Spleen (tissue), 11 donors: ENCODE measurements around the gene EYS. TPM values are rescaled to one million over a fixed set of nuclear protein-coding genes. Genes with fewer than 3 reads are reported as not detected.

Source experiments
- DNase-seq: peaks from one replicate; pipeline ENCODE4 v3.0.0-alpha.2; 2020
- H3K27ac ChIP-seq, 8 donors: fragments of 200-600 bp; sonication (generic) in 7 of 8; 1 replicate in 4 of 8; 2 replicates in 4 of 8; pipeline versions ENCODE4 v1.5.0 to v1.8.0; 2016 to 2021; ENCODE audit warnings: inconsistent platforms in 4 of 8, mild to moderate bottlenecking in 4 of 8, moderate library complexity in 1 of 8
- H3K27me3 ChIP-seq, 7 donors: fragments of 200-600 bp; sonication (generic) in 6 of 7; replicated peaks in 1 of 7; 1 replicate in 4 of 7; 2 replicates in 3 of 7; pipeline versions ENCODE4 v1.5.0 to v1.8.0; 2016 to 2021; ENCODE audit warnings: inconsistent platforms in 3 of 7, mild to moderate bottlenecking in 1 of 7
- H3K36me3 ChIP-seq, 6 donors: fragments of 200-600 bp; sonication (generic) in 5 of 6; 1 replicate in 4 of 6; 2 replicates in 2 of 6; pipeline versions ENCODE4 v1.5.0 to v1.8.0; 2016 to 2021; ENCODE audit warnings: inconsistent platforms in 2 of 6
- H3K4me1 ChIP-seq, 6 donors: fragments of 200-600 bp; sonication (generic) in 5 of 6; 1 replicate in 3 of 6; 2 replicates in 3 of 6; pipeline versions ENCODE4 v1.5.0 to v1.8.0; 2016 to 2021; ENCODE audit warnings: inconsistent platforms in 3 of 6
- H3K4me3 ChIP-seq, 8 donors: fragments of 200-600 bp; sonication (generic) in 7 of 8; 1 replicate in 4 of 8; 2 replicates in 4 of 8; pipeline versions ENCODE4 v1.5.0 to v1.8.0; 2016 to 2021; ENCODE audit warnings: inconsistent platforms in 4 of 8, mild to moderate bottlenecking in 4 of 8, moderate library complexity in 2 of 8
- H3K9me3 ChIP-seq, 8 donors: fragments of 200-600 bp; sonication (generic) in 7 of 8; 1 replicate in 4 of 8; 2 replicates in 4 of 8; pipeline versions ENCODE4 v1.5.0 to v1.8.0; 2016 to 2021; ENCODE audit warnings: inconsistent platforms in 4 of 8
- POLR2A ChIP-seq, 3 donors: fragments of 450-650 bp; IDR thresholded peaks; one replicate each; pipeline ENCODE4 v1.5.1; 2017; ENCODE audit warnings: antibody characterized with exemption in 3 of 3, mild to moderate bottlenecking in 1 of 3
- POLR2AphosphoS5 ChIP-seq, 3 donors: sonication (generic); formaldehyde crosslinking; IDR thresholded peaks; one replicate each; pipeline ENCODE4 v1.5.1; 2017; ENCODE audit warnings: antibody characterized with exemption in 3 of 3
- WGBS, 5 donors: extraction: QIAGEN DNeasy Blood & Tissue Kit in 3 of 5; methylation state at CpG; one replicate each; pipeline versions ENCODE4 v1.1.5 to v1.1.7; 2013 to 2018; 5-methylcytosine and 5-hydroxymethylcytosine counted together
- intact Hi-C: fragments of 100-400 bp; cut with DNase I; formaldehyde crosslinking; loops from one replicate; pipeline ENCODE4 v1.15.0; 2023; ENCODE audit warnings: low total_unique reads
- polyA plus RNA-seq, 3 donors: library from polyadenylated mRNA; stranded (reverse); fragments of 200-250 nt; gene quantifications; one replicate each; pipeline ENCODE4 v1.2.1, GENCODE V29; 2013
- total RNA-seq, 7 donors: library from RNA; depleted of rRNA in 3 of 7; stranded (reverse); fragments of >200 nt in 3 of 7; fragmentation: NEBNext Ultra II Directional in 4 of 7; extraction: Animal tissue kit (Norgen Biotek cat#: 25700) in 4 of 7; gene quantifications; one replicate each; pipeline versions ENCODE4 v1.1.0 to v1.2.1, GENCODE V29; 2016 to 2021
- TF ChIP-seq, protein P1 (sequence below), 11 experiments: fragments of 200-600 bp in 7 of 11; fragments of 450-650 bp in 4 of 11; sonication (generic) in 4 of 11; IDR thresholded peaks in 8 of 11; conservative IDR thresholded peaks in 3 of 11; 1 replicate in 7 of 11; 2 replicates in 4 of 11; pipeline versions ENCODE4 v1.4.0 to v1.8.0; 2016 to 2021; ENCODE audit warnings: antibody characterized with exemption in 11 of 11, inconsistent platforms in 4 of 11, mild to moderate bottlenecking in 1 of 11
- donor health status: healthy with polysubstance abuse.
- donor health status: DM: no; HTN: no; CAD: no; lungs with moderate emphysema.
- donor health status: DM: no; HTN: no; CAD: no.
- donor health status: Bipolar disorder and iron deficiency.
- donor health status: healthy.
- donor health status: DM: no; HTN: no; CAD: no.
- donor health status: DM: yes; HTN: yes; CAD: no.

The EYS gene
- total and polyA plus RNA-seq, 10 donors = under 0.01 to 0.72 (median 0.28) TPM; not detected in 5

GRCh38 chr6:64280569-64280968 lies 1426.5 kb downstream of the EYS start:
- Histone ChIP-seq H3K4me3 (no peak overlapping the region), H3K27ac (no peak overlapping the region), H3K36me3 (no peaks in the 10 kb centered on the region), H3K4me1 (no peaks in the 10 kb centered on the region), H3K27me3 (no peaks in the 10 kb centered on the region), H3K9me3 (peaks cover 0 to 7% (median 0%) of the 10 kb centered on the region in 8 donors)
- 62 to 87% (median 76%) methylated on average over 1 of the region's 1 CpG for WGBS, 5 donors
- TF ChIP-seq POLR2AphosphoS5 (IDR thresholded peaks at IDR 0.05) (no peak), POLR2A (IDR thresholded peaks at IDR 0.05) (no peak)
- TF ChIP-seq, protein P1, sequence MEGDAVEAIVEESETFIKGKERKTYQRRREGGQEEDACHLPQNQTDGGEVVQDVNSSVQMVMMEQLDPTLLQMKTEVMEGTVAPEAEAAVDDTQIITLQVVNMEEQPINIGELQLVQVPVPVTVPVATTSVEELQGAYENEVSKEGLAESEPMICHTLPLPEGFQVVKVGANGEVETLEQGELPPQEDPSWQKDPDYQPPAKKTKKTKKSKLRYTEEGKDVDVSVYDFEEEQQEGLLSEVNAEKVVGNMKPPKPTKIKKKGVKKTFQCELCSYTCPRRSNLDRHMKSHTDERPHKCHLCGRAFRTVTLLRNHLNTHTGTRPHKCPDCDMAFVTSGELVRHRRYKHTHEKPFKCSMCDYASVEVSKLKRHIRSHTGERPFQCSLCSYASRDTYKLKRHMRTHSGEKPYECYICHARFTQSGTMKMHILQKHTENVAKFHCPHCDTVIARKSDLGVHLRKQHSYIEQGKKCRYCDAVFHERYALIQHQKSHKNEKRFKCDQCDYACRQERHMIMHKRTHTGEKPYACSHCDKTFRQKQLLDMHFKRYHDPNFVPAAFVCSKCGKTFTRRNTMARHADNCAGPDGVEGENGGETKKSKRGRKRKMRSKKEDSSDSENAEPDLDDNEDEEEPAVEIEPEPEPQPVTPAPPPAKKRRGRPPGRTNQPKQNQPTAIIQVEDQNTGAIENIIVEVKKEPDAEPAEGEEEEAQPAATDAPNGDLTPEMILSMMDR (IDR thresholded peaks at IDR 0.05 in 8 of 11, conservative IDR thresholded peaks at IDR 0.05 in 3 of 11) = no peak
- intact Hi-C loops = no loop called here
- no peak for DNase-seq

DNA sequence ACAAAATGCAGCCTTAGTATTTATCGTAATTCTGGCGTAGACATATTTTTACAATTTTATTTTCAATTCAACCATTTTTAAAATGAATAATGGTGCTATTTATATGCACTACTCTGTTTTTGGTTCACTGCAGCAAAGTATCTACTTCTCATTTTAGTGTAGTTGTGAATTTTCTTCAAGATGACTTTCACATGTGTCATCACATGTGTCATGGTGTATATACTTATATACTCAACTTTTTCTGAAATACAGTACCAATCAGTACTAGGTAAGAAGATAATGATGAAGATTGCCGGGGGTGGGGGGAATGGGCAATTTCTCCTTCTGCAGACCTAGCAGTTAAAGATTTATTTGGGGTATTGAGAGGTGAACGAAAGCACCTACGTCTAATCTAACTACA lies 1436.9 kb downstream of the EYS start:
- no peaks in the 10 kb centered on the region for H3K4me1 ChIP-seq
- H3K27me3 ChIP-seq = no peaks in the 10 kb centered on the region
- H3K27ac ChIP-seq = no peak overlapping the region
- intact Hi-C loops = no loop called here
- TF ChIP-seq, protein P1 (IDR thresholded peaks at IDR 0.05 in 8 of 11, conservative IDR thresholded peaks at IDR 0.05 in 3 of 11) = no peak
- TF ChIP-seq POLR2A (IDR thresholded peaks at IDR 0.05) (no peak), POLR2AphosphoS5 (IDR thresholded peaks at IDR 0.05) (no peak)
- no peaks in the 10 kb centered on the region for H3K36me3 ChIP-seq
- 90 to 93% (median 92%) methylated on average over 5 of the region's 5 CpGs for WGBS, 5 donors
- no peak for DNase-seq
- H3K9me3 ChIP-seq = no peaks in the 10 kb centered on the region
- H3K4me3 ChIP-seq = no peak overlapping the region

DNA sequence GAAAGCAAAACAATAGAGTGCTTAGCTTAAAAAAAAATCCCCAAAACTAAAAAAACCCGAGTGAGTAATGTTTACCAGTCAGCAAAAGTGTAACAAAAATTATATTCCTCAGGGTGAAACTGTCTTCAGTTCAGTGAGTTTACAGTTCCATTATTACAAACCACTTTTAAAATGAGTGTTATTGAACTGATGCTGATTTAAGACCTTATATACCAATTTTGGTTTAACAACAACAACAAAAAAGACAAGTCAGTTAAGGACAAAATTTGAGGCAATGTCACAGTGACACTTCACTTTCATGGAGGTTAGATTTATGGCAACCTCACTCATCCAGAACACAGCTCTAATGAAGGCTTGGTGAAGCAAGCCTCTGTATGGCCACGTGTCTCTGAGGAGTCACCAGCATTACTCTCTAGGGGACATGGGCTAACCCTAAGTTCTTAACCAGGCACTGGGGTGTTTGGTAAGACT lies 1440.6 kb downstream of the EYS start:
- no peak overlapping the region for H3K27ac ChIP-seq
- H3K4me3 ChIP-seq = no peak overlapping the region
- no peak for TF ChIP-seq POLR2A (IDR thresholded peaks at IDR 0.05)
- TF ChIP-seq, protein P1 (IDR thresholded peaks at IDR 0.05 in 8 of 11, conservative IDR thresholded peaks at IDR 0.05 in 3 of 11) = no peak
- TF ChIP-seq POLR2AphosphoS5 (IDR thresholded peaks at IDR 0.05) = no peak
- no peak for DNase-seq
- no peaks in the 10 kb centered on the region for H3K9me3 ChIP-seq
- WGBS, 5 donors = 49 to 62% (median 55%) methylated on average over 2 of the region's 2 CpGs
- intact Hi-C loops = no loop called here
- H3K4me1 ChIP-seq = no peaks in the 10 kb centered on the region
- H3K36me3 ChIP-seq = no peaks in the 10 kb centered on the region
- no peaks in the 10 kb centered on the region for H3K27me3 ChIP-seq

DNA sequence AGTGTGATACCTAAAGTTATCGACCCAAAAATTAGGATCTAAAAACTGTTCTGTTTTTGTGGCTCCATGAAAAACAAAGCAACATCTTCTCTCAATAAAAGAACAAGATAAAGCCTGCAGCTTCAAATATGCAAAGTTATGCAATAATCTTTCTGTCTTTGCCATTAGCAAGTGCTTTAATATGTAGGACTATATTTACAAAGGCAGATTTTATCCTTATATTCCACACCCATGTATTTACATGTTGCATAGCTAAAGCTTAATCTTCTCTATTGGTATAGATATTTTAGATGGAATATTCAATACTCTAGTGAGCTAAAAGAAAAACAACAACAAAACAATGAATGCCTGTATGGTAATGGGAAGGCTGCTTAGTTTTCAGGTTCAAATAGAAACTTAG lies 1443.2 kb downstream of the EYS start:
- no peak for DNase-seq
- H3K27me3 ChIP-seq = no peaks in the 10 kb centered on the region
- TF ChIP-seq POLR2A (IDR thresholded peaks at IDR 0.05) = no peak
- TF ChIP-seq, protein P1 (IDR thresholded peaks at IDR 0.05 in 8 of 11, conservative IDR thresholded peaks at IDR 0.05 in 3 of 11) = no peak
- no peak for TF ChIP-seq POLR2AphosphoS5 (IDR thresholded peaks at IDR 0.05)
- H3K4me3 ChIP-seq = no peak overlapping the region
- WGBS, 5 donors = 81 to 96% (median 87%) methylated on average over 1 of the region's 1 CpG
- H3K27ac ChIP-seq = no peak overlapping the region
- H3K9me3 ChIP-seq = no peaks in the 10 kb centered on the region
- H3K36me3 ChIP-seq = no peaks in the 10 kb centered on the region
- intact Hi-C loops = no loop called here
- H3K4me1 ChIP-seq = no peaks in the 10 kb centered on the region
